Activated T-helper 2 cell treated with anti-CD3 and anti-CD28 coated beads, Interferon-gamma antibody, Interleukin-2, Interleukin-4, amounts not matched to agents 10 μg/mL and 5 μg/mL and 100 μg/mL, durations not matched to agents 14 hours and 24 hours and 36 hours (primary cell): ENCODE data around the gene PARD3B. TPM values are rescaled to one million over a fixed set of nuclear protein-coding genes. Genes with fewer than 3 reads are reported as not detected.

ENCODE experiments used
- DNase-seq: peaks from one replicate; pipeline ENCODE4 v3.0.0; 2021; ENCODE audit warnings: low spot score
- H3K27ac Mint-ChIP-seq: one replicate; pipeline ENCODE4 v1.8.0; 2021; ENCODE audit warnings: mixed read lengths
- H3K27me3 Mint-ChIP-seq: one replicate; pipeline ENCODE4 v1.8.0; 2021; ENCODE audit warnings: low read depth, mixed read lengths
- H3K36me3 Mint-ChIP-seq: one replicate; pipeline ENCODE4 v1.8.0; 2021; ENCODE audit warnings: low read depth, mixed read lengths
- H3K4me1 Mint-ChIP-seq: one replicate; pipeline ENCODE4 v1.8.0; 2021; ENCODE audit warnings: low read depth, mixed read lengths
- H3K4me3 Mint-ChIP-seq: one replicate; pipeline ENCODE4 v1.8.0; 2021; ENCODE audit warnings: low read depth, mild to moderate bottlenecking, moderate library complexity, mixed read lengths
- H3K9me3 Mint-ChIP-seq: one replicate; pipeline ENCODE4 v1.8.0; 2021; ENCODE audit warnings: mixed read lengths
- intact Hi-C: fragments of 100-400 bp; cut with micrococcal nuclease; formaldehyde crosslinking; loops from one replicate; pipeline ENCODE4 v1.15.1; 2023
- total RNA-seq: library from RNA; stranded (reverse); gene quantifications from 2 replicates; pipeline ENCODE4 v1.2.3, GENCODE V29; 2022

PARD3B gene
- total RNA-seq, 1 donor from 2014 or later = 0.39 TPM

DNA sequence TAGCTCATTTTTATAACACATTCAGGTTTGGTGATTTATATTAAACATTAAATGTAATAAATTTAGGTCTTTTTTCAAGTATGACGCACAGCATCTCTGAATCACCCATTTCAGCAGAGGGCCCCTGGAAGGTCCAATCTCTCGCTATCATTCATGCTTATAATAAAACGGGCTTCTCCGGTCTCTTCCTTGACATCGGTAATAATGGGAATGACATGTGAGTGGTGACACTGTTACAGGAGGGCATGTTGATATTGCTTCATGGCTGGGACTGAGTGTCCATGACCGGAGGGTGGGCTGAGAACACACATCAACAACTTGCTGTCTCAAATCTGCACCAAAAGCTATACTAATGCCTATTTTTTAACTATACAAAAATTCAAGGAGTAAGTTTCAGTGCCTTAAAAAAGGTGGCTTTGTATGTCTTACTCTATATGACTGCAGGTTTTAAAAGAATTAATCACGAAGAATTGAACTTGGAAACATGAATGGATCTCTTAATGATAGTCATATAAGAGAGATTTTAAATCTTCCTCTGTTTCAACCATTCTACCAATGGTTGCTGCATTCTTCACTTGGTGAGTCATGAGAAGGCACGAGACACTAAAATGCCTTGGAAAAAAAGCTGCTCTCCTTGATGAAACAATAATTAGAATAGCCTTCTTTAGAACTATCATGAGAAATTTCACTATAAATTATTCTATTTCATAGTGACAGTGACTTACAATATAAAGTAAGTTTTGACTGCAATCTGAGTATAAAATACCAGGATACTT is 1035.1 kb downstream of the PARD3B start:
- intact Hi-C loops = no loop called here
- Mint-ChIP-seq H3K4me3 (no peak overlapping the region), H3K36me3 (no peaks in the 10 kb centered on the region), H3K9me3 (peaks cover 9% of the 10 kb centered on the region), H3K27me3 (peaks cover 18% of the 10 kb centered on the region), H3K27ac (no peak overlapping the region), H3K4me1 (no peaks in the 10 kb centered on the region)
- DNase-seq = no peak

DNA sequence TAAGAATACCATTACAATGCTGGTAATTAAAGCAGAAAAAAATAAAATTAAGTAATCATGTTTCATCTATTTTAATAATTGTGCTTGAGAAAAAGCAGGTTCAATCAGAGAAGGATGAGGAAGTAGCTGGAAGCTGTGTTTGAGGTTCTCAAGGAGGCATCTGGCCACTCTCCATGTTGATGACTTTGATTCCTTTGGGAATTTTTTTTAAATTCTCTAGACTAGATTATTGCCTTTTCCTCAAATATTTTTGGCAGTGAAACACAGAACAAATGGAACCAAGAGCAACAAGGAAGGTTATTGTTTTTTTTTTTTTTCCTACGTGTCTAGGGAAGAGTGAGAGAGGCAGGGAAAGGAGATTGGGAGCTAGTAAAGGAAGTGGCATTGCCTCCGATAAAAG is 1037.1 kb downstream of the PARD3B start:
- no peaks in the 10 kb centered on the region for H3K9me3 Mint-ChIP-seq
- H3K36me3 Mint-ChIP-seq = no peaks in the 10 kb centered on the region
- intact Hi-C loops = no loop called here
- DNase-seq = no peak
- no peak overlapping the region for H3K4me3 Mint-ChIP-seq
- peaks cover 8% of the 10 kb centered on the region for H3K27me3 Mint-ChIP-seq
- no peaks in the 10 kb centered on the region for H3K4me1 Mint-ChIP-seq
- no peak overlapping the region for H3K27ac Mint-ChIP-seq

DNA sequence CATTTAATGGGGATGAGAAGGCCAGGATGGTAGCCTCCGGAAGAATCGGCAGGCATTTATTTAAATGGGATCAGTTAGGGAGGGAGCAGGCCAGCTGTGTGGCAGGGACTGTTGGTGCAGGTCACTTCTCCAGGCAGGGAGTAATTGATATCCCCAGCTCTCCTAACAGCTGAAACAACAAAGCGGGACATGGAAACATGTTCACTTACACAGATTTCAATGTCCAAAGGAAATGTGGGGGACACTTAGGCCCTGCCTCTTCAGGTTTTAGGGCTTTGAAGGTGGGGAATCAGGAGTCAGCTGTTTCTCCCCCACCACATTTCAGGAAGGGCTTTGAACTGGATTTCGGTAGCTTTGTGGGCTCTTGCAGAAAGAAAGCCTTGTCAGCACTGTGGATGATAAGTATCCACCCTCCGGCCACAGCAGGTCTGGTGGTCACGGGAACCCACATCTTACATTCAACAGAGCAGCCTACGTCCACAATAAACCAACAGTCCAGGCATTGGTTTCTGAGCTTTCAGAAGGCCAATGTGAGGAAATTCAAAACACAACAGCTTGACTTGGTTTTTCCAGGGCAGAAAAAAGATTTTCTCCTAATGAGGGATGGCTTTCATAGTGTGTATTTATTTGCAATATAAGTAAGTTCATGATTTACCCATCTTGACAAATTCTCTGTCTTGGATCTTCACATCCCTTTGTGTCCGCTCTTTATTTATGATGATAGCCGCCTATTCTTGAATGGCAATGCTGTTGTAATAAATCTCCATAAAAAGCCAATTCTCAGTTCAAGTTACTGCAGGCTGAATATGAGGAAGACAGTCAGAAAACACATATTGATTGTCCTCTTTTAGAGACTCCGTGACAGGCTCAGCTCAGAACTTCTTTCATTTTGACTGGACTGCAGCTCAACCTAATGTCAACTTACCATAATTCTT is 1040.4 kb downstream of the PARD3B start:
- no peak for DNase-seq
- Mint-ChIP-seq H3K27ac (no peak overlapping the region), H3K4me1 (no peaks in the 10 kb centered on the region), H3K4me3 (no peak overlapping the region), H3K9me3 (no peaks in the 10 kb centered on the region), H3K36me3 (no peaks in the 10 kb centered on the region), H3K27me3 (peaks cover 16% of the 10 kb centered on the region)
- intact Hi-C loops = no loop called here

DNA sequence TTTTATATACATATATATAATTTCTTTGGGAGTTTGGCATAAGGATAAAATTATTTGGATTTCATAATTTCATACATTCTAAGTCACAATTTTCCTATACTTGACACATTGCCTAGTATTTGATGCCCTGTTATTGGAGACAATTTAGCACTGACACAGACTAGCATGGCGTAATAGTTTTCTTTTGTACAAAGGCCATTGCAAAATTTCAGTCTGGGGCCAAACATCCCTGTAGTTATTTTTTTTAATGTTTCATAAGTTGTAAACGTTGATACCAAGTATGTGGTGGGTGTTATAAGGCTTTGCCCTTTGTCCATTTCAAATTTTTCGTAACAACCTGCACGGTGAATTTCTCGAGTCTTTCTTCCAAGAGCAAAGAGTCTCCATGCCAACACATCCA is 1041.4 kb downstream of the PARD3B start:
- H3K36me3 Mint-ChIP-seq = no peaks in the 10 kb centered on the region
- H3K4me1 Mint-ChIP-seq = no peaks in the 10 kb centered on the region
- intact Hi-C loops = no loop called here
- peaks cover 23% of the 10 kb centered on the region for H3K27me3 Mint-ChIP-seq
- H3K4me3 Mint-ChIP-seq = no peak overlapping the region
- H3K27ac Mint-ChIP-seq = no peak overlapping the region
- DNase-seq = no peak
- no peaks in the 10 kb centered on the region for H3K9me3 Mint-ChIP-seq

DNA sequence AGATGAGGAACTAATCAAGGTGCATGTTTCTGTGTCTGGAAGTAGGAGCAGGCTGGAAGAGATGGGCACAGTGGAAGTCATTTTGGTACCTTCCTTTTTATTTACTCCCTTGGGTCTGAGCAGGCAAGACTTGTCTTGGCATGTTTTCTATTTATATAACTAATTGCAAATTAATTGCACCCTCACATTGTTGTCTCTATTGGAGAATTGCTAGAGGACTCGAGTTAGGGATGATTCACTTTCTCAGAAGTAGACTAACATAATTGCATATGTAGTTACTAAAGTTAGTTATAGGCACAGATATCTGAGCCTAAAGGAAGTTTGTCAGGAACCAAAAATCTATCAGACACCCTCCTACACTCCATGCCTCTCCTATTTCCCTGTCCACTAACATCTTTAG is 1044.2 kb downstream of the PARD3B start:
- intact Hi-C loops = no loop called here
- Mint-ChIP-seq H3K36me3 (no peaks in the 10 kb centered on the region), H3K9me3 (no peaks in the 10 kb centered on the region), H3K27ac (no peak overlapping the region), H3K4me3 (no peak overlapping the region), H3K4me1 (no peaks in the 10 kb centered on the region), H3K27me3 (peaks cover 18% of the 10 kb centered on the region)
- DNase-seq = no peak

DNA sequence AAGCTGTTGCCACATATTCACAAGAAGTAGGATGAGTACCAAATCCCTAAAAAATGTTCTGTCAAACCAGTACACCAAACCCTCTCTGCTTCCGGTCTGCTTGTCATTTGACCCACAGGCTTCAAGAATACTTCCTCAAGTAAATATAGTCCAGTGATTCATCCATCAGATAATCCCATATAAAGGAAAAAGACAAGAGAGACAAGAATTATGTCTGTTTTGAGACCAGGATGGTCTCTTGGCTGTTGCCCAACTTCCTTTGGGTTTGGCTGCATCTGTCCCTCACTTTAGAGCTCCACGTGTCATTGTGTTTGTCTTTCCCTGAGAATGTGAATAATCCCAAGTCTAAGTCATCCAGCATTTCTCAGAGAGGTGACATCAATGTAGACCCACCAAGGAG is 1045.5 kb downstream of the PARD3B start:
- no peaks in the 10 kb centered on the region for H3K36me3 Mint-ChIP-seq
- no peaks in the 10 kb centered on the region for H3K9me3 Mint-ChIP-seq
- no peak overlapping the region for H3K4me3 Mint-ChIP-seq
- intact Hi-C loops = no loop called here
- no peak for DNase-seq
- H3K27ac Mint-ChIP-seq = no peak overlapping the region
- H3K4me1 Mint-ChIP-seq = no peaks in the 10 kb centered on the region
- peaks cover 20% of the 10 kb centered on the region for H3K27me3 Mint-ChIP-seq

DNA sequence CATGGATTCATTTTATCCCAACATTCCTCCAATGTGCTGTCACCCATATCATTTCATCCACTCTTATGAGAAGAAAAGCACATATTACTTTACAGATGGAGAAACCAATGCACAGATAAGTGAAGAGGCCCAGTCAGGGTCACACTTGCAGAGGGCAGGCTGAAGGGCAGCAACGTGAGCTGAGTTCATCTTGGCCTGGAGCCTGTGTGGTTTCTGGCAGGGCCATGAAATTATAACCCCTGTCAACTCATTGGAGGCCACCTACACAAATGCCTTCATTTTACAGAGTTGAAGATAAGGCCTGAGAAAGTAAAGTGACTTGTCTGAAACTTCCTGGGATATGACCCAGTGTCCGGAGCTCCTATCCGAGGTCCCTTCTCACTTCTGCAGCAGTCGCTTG is 1048.6 kb downstream of the PARD3B start:
- intact Hi-C loops = no loop called here

DNA sequence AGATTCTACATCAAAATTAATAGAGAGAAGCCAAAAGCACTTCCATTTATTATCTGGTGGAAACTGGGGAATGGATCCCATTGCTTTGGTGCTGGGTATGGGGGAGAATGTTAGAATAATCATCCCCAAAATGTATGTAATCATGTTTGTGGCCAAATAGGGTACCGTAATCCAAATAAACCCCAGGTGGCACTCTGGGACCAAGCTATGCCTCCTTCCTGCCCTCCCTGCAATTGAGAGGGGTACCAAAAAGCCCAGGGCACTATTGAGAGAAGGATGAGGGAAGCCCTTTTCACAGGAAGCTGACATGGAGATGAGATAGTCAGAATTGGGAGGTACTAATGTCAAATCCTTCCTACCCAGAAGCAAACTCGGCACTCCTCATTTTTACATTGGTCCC is 1051.3 kb downstream of the PARD3B start:
- intact Hi-C loops = loop anchor here (5.0 kb wide), 1 partner anchor 81 kb away; no protein-coding TSS in a partner anchor
- Mint-ChIP-seq H3K36me3 (no peaks in the 10 kb centered on the region), H3K27ac (no peak overlapping the region), H3K4me1 (no peaks in the 10 kb centered on the region), H3K27me3 (peaks cover 13% of the 10 kb centered on the region), H3K9me3 (peaks cover 4% of the 10 kb centered on the region), H3K4me3 (no peak overlapping the region)
- DNase-seq = no peak

More for the DNA sequence above, 1048.6 kb downstream of the PARD3B start:
- no peak for DNase-seq
- Mint-ChIP-seq H3K9me3 (no peaks in the 10 kb centered on the region), H3K36me3 (no peaks in the 10 kb centered on the region), H3K27ac (no peak overlapping the region), H3K4me1 (no peaks in the 10 kb centered on the region), H3K27me3 (peaks cover 22% of the 10 kb centered on the region), H3K4me3 (no peak overlapping the region)

DNA sequence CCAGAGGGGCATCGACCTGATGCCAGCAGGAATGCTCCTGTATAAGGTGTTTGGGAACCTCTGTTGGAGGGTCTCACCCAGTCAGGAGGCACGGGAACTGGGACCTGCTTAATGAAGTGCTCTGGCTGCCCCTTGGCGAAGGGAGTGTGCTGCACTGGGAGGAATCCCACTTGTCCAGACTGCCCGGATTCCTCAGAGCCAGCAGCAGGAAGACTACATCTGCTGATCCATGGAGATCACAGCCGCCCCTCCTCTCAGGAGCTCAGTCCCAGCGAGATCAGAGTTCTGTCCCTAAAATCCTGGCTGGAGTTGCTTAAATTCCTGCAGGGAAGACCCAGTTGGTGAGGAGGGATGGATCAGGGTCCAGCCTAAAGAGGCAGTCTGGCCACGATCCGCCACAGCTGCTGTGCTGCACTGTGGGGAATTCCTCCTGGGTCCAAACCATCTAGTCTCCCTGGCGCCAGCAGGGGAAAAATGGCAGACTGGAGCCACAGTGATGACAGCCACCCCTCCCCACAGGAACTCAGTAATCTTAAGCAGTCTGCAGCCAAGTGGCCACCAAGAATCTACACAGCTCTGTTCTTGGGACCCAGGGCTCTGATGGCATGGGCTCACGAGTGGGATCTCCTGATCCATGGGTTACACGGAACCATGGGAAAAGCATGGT is 1060.5 kb downstream of the PARD3B start:
- no peak for DNase-seq
- intact Hi-C loops = no loop called here
- peaks cover 52% of the 10 kb centered on the region for H3K9me3 Mint-ChIP-seq
- H3K4me3 Mint-ChIP-seq = no peak overlapping the region
- peaks cover 4% of the 10 kb centered on the region for H3K27me3 Mint-ChIP-seq
- peaks cover 27% of the 10 kb centered on the region for H3K4me1 Mint-ChIP-seq
- H3K27ac Mint-ChIP-seq = no peak overlapping the region
- H3K36me3 Mint-ChIP-seq = peaks cover 17% of the 10 kb centered on the region

DNA sequence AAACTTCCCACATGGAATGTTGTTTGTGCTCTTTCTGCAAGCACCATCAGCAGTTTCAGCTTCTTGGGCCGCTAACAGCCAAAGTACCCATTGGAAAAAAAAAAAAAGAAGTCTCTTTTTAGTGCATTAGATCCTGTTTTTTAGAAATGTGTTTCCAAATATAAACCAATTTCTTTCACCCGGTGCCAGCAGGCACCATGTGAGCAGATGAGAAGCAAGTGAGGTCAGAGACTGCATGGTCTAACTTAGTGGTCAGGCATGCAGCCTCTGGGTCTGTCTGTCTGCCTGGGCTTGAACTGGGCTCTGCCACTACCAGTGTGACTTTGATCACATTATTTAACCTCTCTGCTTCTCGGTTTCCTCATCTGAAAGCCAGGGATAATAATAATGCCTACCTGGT is 1061.9 kb downstream of the PARD3B start:
- Mint-ChIP-seq H3K9me3 (peaks cover 44% of the 10 kb centered on the region), H3K27ac (no peak overlapping the region), H3K4me3 (no peak overlapping the region), H3K27me3 (peaks cover 2% of the 10 kb centered on the region), H3K36me3 (peaks cover 19% of the 10 kb centered on the region), H3K4me1 (peaks cover 41% of the 10 kb centered on the region)
- no peak for DNase-seq
- intact Hi-C loops = no loop called here

DNA sequence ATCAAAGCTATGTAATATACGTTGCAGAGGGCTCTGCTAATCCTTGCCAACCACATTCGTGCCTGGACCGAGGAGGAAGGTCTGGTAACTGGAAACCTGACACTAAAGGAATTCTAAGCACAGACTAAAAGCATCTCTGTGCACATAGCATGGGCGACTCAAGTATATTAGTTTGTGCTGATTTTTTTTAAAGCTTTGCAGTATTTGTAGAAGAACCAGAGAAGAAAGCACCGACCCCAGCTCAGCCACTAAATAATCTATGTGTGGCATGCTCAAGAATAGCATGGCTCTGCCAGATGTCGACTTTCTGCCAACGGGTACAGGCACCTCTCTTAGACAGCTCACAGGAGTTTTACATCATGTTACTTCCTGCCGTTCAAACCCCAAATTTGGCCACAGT is 1063.8 kb downstream of the PARD3B start:
- Mint-ChIP-seq H3K27me3 (peaks cover 2% of the 10 kb centered on the region), H3K27ac (no peak overlapping the region), H3K36me3 (peaks cover 17% of the 10 kb centered on the region), H3K4me1 (peaks cover 58% of the 10 kb centered on the region), H3K4me3 (no peak overlapping the region), H3K9me3 (peaks cover 28% of the 10 kb centered on the region)
- no peak for DNase-seq
- intact Hi-C loops = no loop called here

DNA sequence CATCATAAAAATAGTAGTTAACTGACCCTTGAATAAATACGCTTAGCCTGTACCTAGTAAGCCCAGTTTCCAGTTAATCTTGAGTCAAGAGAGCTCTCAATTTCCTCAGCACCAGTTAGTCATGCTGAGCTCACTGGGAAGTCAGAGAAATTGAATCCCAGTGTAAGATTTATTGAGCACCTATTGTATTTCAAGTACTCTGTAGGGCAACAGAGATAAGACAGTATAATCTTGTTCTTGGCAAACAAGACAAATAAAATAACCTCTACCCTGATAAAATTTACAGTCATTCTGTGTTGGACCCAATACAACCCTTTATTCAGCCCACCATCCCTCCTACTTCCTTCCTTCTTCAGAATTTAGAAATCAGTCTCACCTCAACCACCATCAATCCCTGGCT is 1065.2 kb downstream of the PARD3B start:
- peaks cover 15% of the 10 kb centered on the region for H3K9me3 Mint-ChIP-seq
- H3K4me1 Mint-ChIP-seq = peaks cover 57% of the 10 kb centered on the region
- no peak for DNase-seq
- peaks cover 2% of the 10 kb centered on the region for H3K27me3 Mint-ChIP-seq
- intact Hi-C loops = loop anchor here (5.0 kb wide), 1 partner anchor 663 kb away; no protein-coding TSS in a partner anchor
- peaks cover 7% of the 10 kb centered on the region for H3K36me3 Mint-ChIP-seq
- H3K4me3 Mint-ChIP-seq = no peak overlapping the region
- peak overlapping the region; percentile 62 for H3K27ac Mint-ChIP-seq
